ENCODE results near the gene PTPN4.
"Not testable (repeated sequence)": the region's sequence is repeated elsewhere in the genome, so short reads cannot be mapped to it uniquely, and the experiment has no call there.

The PTPN4 gene

GRCh38 chr2:119804409-119804808, 44.7 kb downstream of the PTPN4 start:
- not testable (repeated sequence) for DNase-seq (ENCODE audit: low spot score)

- no peak for DNase-seq (ENCODE audit: low spot score)
These were observed 48.9 kb downstream of the PTPN4 start for GRCh38 chr2:119808516-119809147.

- no peak for DNase-seq (ENCODE audit: low spot score)
These were observed 49.8 kb downstream of the PTPN4 start for GRCh38 chr2:119809339-119810048.

- DNase-seq (ENCODE audit: low spot score), result no peak
These were observed 50.4 kb downstream of the PTPN4 start for GRCh38 chr2:119810049-119810630.

GRCh38 chr2:119814216-119814615, 54.5 kb downstream of the PTPN4 start:
- no peak for DNase-seq (ENCODE audit: low spot score)

GRCh38 chr2:119818792-119819191, 59.1 kb downstream of the PTPN4 start:
- DNase-seq (ENCODE audit: low spot score), result no peak

GRCh38 chr2:119819846-119820245, 60.1 kb downstream of the PTPN4 start:
- no peak for DNase-seq (ENCODE audit: low spot score)

GRCh38 chr2:119820275-119820674, 60.6 kb downstream of the PTPN4 start:
- DNase-seq (ENCODE audit: low spot score), result no peak

GRCh38 chr2:119821266-119821665, 61.5 kb downstream of the PTPN4 start:
- DNase-seq (ENCODE audit: low spot score), result no peak

GRCh38 chr2:119823734-119824334, 64.1 kb downstream of the PTPN4 start:
- peak; percentile 48 for DNase-seq (ENCODE audit: low spot score)

- DNase-seq (ENCODE audit: low spot score), result peak; percentile 60
These were observed 66.7 kb downstream of the PTPN4 start for GRCh38 chr2:119826370-119826961.

- DNase-seq (ENCODE audit: low spot score), result no peak
These were observed 68.3 kb downstream of the PTPN4 start for GRCh38 chr2:119827866-119828507.

GRCh38 chr2:119836455-119837142, 76.9 kb downstream of the PTPN4 start:
- DNase-seq (ENCODE audit: low spot score), result no peak

- no peak for DNase-seq (ENCODE audit: low spot score)
These were observed 77.6 kb downstream of the PTPN4 start for GRCh38 chr2:119837350-119837749.

- no peak for DNase-seq (ENCODE audit: low spot score)
These were observed 78.0 kb downstream of the PTPN4 start for GRCh38 chr2:119837759-119838158.

GRCh38 chr2:119838179-119838578, 78.5 kb downstream of the PTPN4 start:
- no peak for DNase-seq (ENCODE audit: low spot score)

GRCh38 chr2:119841550-119841949, 81.8 kb downstream of the PTPN4 start:
- DNase-seq (ENCODE audit: low spot score), result no peak

- no peak for DNase-seq (ENCODE audit: low spot score)
These were observed 86.3 kb downstream of the PTPN4 start for GRCh38 chr2:119846021-119846420.

GRCh38 chr2:119849838-119850565, 90.3 kb downstream of the PTPN4 start:
- no peak for DNase-seq (ENCODE audit: low spot score)

GRCh38 chr2:119852214-119852613, 92.5 kb downstream of the PTPN4 start:
- no peak for DNase-seq (ENCODE audit: low spot score)

Measured in pons (tissue), 1 donor.